NCI-H2029 (cell line): ENCODE results near the gene CNOT1.

Experiments
- DNase-seq: peaks from one replicate; lab custom pipeline; 2025; lab: John Stamatoyannopoulos, UW

Gene CNOT1

DNA sequence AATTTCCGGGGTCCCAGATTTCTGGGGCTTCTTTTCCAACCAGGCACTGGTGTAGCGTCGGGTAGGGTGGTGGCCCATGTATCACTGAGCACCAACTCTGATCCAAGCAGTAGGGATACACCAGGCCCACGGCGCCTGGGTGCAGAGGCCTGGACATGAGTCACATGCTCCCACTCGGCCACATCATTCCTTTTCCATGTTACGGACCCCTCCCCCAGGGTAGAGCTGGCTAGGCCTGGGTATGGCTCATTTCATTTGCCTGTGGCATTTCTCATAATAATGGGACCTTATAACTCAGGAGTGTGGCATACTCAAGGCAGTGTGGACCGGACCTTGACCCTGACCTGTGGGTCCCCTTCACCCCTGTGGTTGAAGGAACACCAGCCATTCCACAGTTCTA, 147.7 kb downstream of the CNOT1 start:
- no peak for DNase-seq

DNA sequence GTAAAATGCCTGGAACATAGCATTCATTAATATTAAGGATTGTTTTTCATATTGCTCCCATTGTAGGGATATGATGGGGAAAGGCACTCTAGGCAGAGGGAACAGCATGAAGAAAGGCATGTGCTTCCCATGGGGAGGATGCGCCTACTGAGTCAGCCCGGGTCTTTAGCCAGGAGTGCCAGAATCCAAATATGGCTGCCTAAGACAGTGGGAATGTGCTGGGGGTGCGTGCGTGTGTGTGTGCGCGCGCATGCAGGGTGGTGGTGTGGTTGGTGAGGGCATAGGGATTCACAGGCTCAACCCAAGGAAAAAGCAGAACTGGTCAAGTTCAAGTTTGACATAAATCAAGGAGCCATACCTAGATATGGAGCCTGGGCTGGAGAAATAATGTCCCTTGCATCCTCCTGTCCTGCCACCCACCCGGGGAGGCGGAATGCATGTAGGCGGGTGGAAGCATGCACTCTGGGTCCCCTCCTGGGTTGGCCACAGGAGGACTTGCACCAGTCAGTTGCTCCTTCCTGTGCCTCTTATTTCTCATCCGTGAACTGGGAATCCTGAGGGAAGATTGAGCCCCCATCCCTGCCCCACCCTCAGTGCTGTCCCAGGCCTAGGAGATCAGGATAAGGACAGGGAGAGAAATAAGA, 148.3 kb downstream of the CNOT1 start:
- no peak for DNase-seq

- DNase-seq, result no peak
Measured at GRCh38 chr16:58478427-58478826, 151.2 kb downstream of the CNOT1 start.

DNA sequence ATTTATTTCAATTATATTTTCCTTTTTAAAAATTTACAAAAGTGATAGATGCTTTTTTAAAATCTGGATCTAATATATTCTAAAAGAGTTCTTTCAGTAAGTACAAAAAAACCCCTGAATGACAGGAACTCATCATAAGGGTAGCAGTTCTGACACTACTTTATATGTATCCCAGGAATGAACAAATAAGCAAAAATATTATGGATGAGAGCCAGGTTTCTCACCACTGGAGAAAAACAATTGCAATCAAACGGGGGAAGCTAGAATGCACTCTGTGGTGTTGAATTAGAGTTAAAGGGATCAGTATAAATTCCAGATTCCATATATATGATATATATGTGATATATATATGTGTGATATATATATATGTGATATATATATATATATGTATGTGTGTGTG, 152.8 kb downstream of the CNOT1 start:
- no peak for DNase-seq

GRCh38 chr16:58475091-58475619, 154.5 kb downstream of the CNOT1 start:
- no peak for DNase-seq

DNA sequence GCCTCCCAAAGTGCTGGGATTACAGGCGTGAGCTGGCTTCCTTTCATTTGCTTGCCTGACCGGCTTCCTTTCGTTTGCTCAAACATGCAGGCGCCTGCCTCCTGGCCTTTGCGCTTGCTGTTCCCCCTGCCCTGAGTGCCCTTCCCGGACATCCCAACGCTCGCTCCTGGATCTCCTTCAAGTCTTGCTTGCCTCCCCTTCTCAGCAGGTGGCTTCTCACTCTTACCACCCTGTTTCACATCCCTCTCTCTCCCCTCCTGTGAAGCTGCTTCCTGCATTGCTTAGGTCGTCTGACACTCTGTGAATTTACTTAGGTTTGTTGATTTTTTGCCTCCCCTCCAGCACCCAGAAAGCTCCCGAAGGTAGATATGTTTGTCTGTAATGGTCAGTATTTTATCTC, 155.3 kb downstream of the CNOT1 start:
- no peak for DNase-seq

DNA sequence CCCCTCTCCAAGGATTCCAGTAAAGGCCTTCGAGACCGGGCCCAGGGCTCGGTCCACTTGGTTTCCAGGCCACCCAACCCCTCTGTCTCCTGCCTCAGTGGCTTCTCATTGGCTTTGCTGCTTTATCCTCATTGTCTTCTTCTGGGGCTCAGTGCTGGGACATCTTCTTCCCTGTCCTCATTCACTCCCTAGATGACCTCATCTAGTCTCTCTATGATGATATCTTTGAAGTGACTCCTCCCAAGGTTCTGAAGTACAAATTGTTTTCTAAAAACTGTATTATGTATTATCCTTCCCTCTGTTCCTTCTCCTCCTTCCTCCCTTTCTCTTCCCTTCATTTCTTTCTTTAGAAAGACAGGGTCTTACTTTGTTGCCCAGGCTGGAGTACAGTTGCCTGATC, 156.8 kb downstream of the CNOT1 start:
- no peak for DNase-seq

DNA sequence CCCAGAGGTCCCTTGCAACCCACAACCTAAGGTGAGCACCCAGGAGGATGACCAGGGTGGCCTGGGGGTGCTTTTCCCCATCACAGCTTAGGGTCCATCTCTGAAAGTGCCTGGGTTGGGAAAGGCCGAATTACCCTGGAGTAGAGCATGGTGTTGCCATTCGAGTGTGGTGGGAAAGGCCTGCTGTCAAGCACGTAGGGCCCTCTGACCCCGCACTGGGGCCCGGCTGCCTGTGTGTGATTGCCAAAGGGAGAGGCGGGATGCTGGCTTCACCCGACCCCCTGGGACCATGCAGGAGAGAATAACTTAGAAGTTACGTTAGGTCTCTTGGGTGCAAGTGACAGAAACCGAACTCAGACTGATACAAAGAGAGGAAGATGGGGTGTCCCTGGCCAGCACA, 157.4 kb downstream of the CNOT1 start:
- DNase-seq, result no peak

DNA sequence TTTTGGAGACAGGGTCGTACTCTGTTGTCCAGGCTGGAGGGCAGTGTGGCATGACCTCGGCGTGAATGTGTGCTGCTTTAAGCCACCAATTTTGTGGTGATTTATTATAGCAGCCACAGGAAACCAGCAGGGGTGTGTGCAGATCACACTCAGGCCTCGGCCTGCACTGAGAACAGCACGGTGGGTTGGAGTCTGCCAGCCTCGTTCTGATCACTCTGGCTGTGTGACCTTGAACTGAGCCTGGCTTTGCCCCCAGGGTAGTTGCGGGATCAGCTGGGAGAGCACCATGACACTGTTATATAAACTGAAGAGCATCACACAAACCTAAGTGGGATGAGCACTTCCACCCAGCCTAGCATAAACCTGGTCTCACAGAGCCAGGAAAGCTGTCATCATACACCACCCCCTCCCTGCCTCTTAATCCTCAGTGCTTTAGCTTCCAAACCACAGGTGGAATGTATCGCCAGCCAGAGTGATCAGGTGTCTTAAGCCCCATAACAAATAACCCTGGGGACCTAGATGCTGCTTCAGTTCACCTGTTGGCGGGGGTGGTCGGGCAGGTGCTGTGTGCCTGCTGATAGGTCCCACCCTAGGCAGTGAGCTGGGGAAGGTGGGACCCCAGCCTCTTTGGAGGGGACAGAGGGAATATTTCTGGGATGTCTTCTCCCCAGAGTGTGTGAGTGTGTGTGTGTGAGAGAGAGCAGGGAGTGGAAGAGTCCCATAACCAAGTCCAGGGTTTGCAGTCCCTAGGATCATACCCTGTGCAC, 158.2 kb downstream of the CNOT1 start:
- DNase-seq, result no peak
